GM21390 (cell line): ENCODE measurements around the gene NCAM2.

Experiments
- ATAC-seq: cut with Tn5 transposase; IDR thresholded peaks from one replicate; pipeline ENCODE4 v1.9.1; 2021; ENCODE audit not compliant: unreplicated experiment

NCAM2 gene

DNA sequence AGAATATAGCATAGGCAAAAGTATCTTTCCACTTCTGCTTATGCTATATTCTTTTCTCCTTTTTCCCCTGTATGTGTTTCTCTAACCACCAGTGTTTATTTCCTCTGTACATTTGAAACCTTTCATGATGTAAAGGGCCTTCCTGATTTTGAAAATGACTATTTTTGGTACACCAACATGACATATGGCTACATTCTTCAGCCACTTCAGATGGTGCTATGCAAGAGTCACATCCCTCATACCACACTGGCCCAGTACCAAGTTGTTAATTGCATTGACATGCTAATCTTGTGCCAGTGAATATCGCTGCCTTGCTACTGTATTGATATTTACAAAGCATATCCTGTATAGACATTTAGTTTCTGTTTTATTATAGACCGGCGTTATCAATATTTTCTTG lies 408.7 kb downstream of the NCAM2 start:
- ATAC-seq, result no peak

DNA sequence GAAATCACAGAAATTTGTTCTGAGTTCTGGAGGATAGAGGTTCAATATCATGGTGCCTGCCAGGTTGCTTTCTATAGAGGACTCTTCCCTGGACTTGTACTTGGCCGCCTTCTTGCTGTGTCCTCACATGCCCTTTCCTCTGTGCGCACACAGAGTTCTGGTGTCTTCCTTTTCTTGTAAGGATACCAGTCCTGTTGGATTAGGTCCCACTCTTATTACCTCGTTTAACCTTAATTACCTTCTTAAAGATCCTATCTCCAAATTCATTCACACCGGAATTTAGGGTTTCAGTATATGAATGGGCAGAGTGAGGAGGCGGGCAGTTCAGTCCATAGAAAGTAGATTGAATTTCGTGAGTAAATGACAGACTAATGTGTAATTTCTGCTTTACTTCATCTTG lies 413.9 kb downstream of the NCAM2 start:
- ATAC-seq, result no peak

DNA sequence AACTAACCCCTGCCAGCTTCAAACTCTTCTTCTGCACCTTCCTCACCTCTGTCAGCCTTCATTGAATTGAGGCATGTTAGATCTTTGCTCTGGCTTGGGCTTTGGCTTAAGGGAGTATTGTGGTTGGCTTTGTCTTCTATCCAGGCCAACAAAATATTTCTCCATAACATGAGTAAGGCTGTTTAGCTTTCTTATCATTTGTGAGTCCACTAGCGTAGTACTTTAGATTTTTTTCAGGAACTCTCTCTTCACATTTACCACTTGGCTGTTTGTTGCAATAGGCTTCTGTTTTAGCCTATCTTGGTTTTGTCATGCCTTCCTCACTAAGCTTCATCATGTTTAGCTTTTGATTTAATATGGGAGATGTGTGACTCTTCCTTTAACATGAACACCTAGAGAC lies 417.5 kb downstream of the NCAM2 start:
- no peak for ATAC-seq

DNA sequence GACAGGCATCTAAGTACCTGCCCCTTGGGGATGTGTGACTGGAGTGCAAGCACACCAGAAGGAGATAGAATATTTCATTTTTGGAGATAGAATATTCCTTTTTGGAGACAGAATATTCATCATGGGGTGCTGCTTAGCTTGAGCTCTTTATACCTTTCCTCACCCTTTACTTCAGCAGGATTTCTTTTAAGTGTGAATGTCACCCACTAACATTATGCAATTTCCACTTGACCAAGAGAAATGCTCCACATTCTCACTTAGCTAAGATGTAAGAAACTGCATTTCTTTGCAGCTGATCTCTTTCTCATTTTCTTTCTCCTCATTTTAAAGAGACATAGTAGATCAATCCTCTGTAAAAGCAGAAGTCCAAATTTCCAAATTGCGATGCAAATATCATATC lies 436.7 kb downstream of the NCAM2 start:
- ATAC-seq, result no peak

DNA sequence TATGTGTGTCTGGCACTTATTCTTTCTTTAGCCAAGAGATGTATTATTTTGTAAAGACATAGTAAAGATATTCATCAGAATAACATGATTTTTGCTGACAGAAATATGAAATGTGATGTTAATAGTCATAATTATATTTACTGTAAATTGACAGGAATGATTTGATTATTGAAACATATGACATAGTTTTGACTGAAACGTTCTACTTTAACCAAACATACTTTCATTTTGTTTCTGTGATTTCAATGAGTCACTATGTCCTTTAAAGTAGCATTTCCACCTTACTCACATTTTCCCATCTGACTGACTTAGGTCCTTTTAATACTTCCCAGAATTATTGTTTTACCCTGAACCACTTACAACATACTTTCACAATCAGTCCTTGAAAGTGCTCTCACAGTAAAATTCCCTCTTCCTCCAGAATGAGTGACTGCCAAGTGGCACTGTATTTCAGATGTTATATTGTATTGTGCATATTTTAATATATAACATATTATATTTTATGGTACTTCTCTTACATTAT lies 437.9 kb downstream of the NCAM2 start:
- no peak for ATAC-seq

DNA sequence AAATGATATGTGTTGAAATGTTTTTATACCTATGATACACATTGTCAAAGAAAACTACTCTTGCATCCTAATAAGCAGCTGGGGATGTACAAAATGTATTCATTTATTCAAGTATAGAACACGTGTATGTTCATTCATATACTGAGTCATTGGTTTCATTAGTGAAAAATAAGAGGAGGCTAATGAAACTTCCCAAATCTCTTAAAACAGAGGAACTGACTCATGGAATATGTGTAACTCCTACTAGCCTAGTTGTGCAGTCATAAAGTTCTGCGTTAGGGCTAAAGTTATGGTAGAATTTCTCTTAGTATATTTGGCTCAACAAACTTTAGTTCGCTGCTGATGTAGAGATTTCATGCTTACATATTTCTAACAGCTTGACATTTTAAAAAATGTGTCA lies 441.6 kb downstream of the NCAM2 start:
- no peak for ATAC-seq

DNA sequence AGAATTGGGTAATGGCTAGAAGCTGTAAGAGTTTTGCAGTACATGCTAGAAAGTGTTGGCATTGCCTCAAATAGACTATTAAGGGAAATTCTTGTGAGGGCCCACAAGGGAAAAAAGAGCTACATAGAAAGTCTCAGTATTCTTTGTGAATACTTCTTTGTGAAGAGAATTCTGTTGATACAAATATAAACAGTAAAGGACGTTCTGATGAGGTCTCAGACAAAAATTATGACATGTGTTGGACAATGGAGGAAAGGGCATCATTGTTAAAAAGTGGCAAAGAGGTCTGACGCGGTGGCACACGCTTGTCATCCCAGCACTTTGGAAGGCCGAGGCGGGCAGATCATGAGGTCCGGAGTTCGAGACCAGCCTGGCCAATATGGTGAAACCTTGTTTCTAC lies 458.9 kb downstream of the NCAM2 start:
- ATAC-seq, result no peak

DNA sequence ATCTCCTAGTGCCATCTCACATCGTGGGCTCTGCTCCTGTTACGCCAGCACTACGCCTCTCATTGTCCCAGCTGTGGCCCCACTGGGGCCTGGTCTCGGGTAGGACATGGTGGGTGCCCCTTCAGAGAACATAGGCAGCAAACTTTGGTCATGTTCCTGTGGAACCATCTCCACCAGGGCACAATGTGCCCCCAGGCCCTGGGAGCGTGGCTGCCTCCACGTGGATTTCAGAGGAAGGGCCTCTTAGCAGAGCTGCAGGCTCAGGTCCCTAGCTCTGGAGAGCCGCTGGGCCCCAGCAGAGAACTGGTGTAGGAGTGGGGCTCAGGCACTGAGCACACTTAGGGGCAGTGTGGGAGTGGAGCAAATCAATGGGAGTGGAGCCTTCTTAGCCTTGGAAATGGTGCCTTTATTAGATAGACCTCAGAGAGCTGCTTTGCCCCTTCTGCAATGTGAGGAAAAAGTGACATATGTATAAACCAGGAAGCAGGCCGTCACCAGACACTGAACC lies 460.0 kb downstream of the NCAM2 start:
- ATAC-seq, result no peak

DNA sequence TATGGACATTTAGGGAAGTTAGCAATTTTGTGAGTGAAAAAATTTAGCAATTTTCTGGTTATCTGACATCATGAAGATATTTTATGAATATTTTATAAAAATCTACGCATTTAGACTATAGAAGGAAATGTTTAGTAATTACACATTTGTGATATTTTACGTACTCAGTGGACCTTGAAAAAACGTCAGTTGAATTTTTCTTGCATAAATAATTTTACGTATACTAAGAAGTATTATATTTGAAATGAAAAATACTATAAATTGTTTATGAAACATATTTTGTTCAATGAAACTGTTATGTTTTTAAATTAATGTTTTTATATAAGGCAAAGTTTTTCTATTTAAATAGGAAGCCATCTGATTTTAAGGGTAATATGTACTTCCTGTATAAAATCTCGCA lies 462.8 kb downstream of the NCAM2 start:
- no peak for ATAC-seq

DNA sequence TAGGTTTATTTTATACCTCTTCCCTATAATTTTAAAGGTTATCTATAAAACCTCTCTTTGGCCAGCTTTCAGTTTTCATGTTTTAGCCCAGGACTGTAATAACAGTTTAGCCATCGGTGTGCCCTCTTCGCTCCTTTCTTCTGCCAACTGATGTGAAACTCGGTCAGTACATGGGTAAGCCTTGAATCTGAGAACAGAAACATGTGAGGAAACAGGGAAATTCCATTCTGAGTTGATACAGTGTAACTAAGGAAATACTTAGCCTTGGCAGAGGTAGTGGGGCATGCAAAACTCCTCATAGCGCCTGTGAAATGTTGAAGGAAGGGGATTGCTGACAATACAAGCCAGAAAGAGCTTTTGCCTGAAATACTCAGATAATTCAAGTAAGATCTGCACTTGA lies 465.2 kb downstream of the NCAM2 start:
- ATAC-seq, result no peak

DNA sequence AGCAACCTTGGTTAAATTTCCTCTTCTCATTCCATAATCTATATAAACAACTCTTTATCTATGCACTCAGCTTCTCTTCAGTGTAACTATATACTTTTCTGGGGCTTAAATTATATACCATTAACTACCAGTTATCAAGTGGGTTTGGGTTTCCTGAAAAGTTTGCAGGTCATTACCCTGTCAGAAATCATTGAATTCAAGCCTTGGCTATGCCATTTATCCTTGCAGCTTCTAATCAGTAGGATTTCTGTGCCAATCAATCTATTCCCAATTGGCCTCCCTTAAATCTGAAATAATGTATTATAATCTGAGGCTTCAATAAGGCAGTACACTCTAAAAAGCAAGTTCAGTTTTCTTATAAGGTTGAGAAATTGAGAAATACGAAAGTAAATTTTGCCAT lies 466.5 kb downstream of the NCAM2 start:
- no peak for ATAC-seq

DNA sequence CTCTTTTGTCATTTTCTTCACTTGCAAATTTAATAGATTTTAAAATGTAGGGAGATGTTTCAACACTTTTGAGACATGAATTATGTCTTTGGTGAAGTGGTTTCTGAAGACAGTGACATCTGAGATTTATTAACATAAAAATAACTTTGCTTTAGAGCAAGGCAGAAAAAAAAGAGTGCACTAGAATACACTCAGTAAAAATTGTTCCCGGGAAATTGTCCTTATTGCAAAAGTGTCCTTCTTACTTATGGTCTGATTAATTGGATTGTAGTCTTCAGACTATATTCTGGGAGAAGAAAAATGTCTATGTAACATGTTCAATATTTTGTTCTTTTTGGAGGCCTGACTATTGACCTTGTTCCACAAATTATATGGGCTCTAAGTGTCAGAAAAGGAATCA lies 468.5 kb downstream of the NCAM2 start:
- no peak for ATAC-seq

DNA sequence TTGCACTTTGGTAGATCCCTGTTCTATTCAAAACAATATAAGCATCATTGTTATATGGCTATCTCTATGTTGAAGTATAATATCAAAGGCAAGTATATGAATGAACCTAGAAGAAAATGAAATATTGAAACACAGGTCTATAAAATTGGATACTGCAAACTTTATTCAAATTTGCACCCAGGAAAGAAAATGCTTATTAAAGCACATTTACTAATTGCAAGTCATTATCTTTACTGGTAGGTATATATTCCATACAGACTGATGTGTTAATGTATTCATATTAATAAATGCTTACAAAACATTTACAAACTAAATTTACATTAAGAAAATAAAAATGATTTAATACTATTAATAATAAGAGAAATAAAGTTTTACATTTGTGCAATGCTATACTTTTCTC lies 469.8 kb downstream of the NCAM2 start:
- ATAC-seq, result no peak

DNA sequence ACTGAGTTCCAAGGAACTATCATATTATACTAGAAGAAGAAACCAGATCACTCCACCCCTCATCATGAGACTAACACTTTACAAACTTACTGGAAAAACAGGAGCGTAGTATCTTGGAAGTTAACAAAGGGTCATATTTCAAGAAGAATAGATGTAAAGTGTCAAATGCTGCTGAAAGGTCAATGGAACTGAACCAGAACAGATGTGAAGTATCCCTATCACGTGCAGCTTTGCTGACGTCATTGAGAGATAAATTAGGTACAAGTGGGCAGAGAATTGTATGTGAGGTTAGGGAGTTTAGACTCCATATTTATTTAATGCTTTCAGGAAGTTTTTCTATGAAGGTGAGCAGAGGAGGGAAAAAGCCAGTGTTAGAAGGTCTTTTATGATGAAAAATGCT lies 483.0 kb downstream of the NCAM2 start:
- no peak for ATAC-seq

DNA sequence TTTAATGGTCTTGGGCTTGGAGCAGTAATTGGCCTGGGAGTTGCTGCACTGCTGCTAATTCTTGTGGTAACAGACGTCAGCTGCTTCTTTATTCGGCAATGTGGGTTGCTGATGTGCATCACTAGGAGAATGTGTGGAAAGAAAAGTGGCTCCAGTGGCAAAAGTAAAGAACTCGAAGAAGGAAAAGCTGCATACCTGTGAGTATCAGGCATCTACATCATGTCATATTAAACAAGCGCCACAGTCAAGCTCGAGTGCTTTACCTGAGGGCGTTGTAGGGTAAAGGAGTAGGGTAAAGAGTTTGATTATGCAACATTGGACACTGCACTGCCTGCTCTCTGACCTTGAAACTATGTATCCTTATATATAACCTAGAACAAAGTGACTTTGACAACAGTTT lies 510.6 kb downstream of the NCAM2 start:
- no peak for ATAC-seq

DNA sequence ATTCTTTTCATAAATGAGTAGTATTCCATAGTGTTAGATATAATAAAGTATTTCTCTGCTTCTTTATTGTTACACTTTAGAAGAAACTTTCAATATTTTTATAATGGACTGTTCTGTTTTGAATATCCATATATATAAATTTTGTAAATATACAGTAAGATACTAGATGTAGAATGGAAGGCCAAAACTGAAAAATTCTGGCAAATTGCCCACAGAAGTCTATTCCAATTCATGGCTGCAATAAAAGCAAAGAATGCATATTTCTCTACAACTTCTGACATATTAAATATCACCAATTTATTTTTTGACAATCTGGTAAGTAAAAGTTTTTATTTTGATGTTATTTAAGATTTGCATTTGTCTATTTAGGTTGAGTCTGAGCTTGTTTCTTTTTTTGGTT lies 532.5 kb downstream of the NCAM2 start:
- ATAC-seq, result no peak

DNA sequence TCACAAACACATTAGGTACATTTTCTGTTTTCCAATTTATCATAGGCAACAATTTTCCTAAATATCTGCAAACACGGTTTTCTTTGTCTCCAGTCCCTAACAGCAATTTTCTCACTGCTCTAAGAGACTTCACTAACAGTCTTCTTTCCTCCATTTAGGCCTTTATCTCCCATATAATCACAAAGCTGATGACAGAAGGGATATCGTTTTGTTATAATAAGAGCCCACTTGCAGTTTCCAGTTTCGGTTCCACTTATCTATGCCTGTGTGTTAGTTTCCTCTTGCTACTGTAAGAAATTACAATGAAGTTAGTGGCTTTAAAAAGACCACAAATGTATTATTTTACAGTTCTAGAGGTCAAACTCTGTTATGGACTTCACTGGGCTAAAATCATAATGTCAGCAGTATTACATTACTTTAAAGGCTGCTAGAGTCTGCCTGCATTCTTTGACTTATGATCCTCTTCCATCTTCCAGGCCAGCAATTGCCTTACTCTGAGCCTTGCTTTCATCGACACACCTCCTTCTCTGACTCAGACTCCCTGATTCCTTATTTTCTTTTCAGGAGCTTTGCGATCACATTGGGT lies 549.3 kb downstream of the NCAM2 start:
- ATAC-seq, result no peak

DNA sequence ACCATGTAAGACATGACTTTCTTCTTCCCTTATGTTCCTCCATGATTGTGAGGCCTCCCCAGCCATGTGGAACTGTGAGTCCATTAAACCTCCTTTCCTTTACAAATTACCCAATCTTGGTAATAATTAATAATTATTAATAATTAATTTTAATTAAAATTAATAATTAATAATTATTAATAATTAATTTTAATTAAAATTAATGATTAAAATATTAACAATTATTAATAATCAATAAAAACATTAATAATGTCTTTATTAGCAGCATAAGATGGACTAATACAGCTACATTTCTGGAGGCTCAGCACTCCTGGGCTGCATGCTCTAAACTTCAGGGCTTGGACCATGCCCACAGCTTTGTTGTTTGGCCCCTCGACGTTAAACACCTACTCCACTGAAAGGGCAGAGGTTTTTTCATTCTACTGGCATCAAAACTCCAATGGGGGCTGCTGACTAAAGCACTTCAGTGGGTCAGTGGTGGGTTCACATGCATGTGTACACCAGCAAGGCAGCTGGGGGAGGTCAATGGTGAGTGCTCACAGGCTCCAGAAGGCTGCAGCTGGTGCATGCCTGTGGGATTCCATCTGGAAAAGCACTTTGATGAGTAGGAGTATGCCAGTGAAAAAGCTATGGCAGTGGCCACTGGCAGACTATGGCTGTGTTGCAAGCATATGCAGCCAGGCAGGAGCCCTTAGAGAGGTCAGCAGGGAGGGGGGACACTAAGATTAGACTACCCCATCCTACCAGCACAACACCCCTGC lies 561.3 kb downstream of the NCAM2 start:
- no peak for ATAC-seq
